Stimulated activated CD4-positive, alpha-beta T cell treated with anti-CD3 and anti-CD28 coated beads, Interleukin-12 subunit alpha, Interleukin-12 subunit beta, amount 100 ng/mL, for 48 hours (primary cell): ENCODE data around the gene NMNAT2.
"Not testable (repeated sequence)": the region's sequence is repeated elsewhere in the genome, so short reads cannot be mapped to it uniquely, and the experiment has no call there.

ENCODE experiments used
- DNase-seq, 3 donors: peaks; one replicate each; pipeline ENCODE4 v3.0.0-alpha.2; 2020; ENCODE audit warnings: low read depth in 2 of 3, low spot score in 1 of 3

NMNAT2 gene

DNA sequence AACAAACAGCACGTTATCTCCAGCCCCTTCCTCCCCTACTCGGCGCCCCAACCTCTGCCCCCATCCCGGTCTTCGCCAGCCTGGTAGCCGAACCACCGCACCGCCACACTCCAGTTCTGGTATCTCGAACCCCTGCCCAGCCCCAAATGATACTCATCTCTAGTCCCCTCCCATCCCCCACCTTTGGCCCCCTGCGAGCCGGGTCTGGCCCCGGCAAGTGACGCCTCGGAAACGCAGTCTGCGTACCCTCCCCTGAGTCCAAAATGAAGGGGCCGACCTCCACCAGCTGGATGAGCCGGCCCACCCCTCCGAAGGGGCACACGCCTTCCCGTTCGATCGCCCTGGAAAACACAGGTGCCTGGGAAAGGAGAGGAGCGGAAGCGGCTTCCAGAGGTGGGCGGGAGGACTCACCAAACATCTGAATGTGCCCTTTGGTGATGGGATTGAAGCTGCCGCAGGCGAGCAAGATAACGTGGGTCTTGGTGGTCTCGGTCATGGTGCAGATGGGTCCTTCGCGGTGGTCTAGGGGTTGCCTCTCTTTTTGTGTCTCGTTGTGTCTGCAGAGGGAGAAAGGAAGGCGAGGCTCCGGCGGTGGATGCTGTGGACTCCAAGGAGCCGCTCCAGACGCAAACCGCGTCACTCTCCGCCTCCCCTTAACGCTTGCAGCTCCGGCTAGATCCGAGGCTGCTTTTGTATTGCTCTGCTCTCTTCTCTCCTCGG, at the start of gene NMNAT2:
NMNAT2 (minus strand) TSS at position 609 of the 720 bp plus-strand sequence; CDS start at position 496, 113 bp downstream.
- no peak for DNase-seq

DNA sequence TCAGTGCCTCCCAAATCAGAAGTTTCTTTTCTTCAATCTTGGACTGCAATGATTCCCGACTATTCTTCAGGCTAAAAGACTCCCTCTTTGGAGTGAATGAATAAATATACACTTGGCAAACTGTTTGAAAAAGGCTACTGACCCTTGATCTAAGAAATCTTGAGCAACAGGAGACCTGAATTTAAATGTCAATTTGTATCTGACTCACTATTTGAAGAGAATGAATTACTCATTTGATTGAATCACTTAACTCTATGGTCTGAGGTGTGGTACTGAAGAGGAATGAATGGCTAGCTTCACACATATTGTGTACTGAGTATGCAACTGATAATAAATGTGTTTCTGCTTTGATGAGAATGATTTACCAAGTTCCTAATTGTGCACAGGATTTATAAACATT, 49.5 kb upstream of the NMNAT2 start:
- DNase-seq = no peak

DNA sequence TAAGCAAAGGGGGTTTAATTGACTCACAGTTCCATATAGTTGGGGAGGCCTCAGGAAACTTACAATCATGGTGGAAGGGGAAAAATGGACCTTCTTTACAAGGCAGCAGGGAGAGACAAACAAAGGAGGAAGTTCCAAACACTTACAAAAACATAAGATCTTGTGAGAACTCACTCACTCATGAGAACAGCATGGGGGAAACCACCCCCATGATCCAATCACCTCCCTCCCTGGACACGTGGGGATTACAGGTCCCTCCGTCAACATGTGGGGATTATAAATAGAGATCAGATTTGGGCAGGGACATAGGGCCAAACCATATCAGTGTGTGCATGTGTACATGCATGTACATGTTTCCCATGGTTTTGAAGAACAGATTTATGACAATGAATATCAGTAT, 48.6 kb upstream of the NMNAT2 start:
- no peak for DNase-seq

DNA sequence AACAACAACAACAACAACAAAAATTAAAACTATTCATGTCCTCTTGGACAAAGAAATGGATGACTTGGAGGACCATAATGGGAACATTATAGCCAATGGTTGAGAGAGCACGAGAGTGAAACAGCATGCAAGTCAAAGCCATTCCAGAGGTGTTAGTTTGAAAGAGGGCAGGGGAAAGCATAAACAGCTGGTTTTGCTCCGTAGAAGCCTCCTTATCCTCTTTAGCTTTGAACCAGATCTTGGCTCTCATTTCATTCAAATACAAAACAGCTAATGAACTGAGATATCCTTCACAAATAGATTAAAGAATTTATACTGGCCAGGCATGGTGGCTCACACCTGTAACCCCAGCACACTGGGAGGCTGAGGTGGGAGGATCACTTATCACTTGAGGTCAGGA, 45.4 kb upstream of the NMNAT2 start:
- DNase-seq = no peak

DNA sequence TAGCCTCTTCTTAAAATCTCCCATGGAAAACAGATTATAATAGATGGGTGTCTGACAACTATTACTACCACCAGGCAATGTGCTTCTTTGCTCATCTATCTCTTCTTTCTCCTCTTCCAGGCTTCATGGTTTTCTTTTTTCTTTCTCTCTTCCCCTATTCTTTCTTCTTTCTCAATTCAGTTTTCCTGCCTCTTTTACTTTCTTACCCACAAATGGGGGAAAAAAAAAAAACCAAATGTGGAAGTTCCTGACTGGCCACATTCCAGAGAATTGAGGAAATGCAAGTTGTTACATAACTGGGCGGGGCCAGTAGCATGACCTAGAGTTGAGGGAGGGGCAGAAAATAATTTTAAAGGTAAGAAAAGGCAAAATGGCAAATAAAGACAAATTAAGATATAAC, 43.2 kb upstream of the NMNAT2 start:
- DNase-seq = no peak

DNA sequence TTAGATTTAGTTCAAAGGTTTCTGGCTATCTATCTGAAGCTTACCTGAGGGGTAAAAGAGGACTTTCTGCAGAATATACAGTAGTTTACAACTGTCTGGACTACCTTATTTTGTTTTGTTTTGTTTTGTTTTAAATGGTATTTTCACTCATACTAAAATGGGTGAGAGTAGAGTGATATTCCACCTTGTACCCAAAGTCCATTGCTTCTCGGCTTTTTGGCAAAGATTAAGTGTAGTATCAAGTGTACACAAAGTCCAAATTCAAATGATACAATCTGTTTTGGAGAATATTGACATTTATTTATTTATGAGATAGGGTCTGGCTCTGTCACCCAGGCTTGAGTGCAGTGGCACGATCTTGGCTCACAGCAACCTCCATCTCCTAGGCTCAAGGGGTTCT, 42.4 kb upstream of the NMNAT2 start:
- no peak for DNase-seq

DNA sequence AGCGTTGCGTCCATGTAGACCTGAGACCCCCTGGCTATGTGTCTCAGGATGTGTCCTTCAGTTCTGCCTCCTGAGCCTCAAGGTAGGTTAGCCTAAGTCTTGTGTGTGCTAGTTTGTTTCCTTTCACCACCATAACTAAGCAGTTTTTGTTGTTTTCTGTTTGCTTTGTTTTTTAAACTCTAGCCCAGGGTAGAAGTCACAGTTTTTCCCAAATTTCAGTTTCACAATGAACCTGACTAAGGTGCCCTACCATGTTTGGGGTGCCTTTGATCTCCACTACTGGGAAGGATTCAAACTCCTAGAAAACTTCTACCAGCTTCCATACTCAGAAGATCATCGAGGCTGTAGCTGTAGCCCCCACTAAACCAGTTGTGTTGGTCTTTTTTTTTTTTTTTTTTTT, 39.3 kb upstream of the NMNAT2 start:
- no peak for DNase-seq

DNA sequence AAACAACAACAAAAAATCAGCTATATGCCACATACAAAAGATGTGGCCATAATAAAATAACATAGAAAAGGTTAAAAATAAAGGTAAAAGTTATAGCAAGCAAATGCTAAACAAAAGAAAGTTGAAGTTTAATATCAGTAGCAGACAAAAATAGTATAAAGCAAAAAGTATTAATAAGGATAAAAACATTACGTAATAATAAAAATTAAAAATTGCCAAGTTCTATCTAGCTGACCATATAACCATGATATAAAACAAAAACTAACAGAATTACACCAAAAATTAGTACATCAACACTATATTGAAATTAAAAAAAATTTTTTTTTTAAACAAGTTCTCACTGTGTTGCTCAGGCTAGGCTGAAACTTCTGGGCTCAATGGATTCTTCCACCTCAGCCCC, 38.6 kb upstream of the NMNAT2 start:
- DNase-seq = no peak

DNA sequence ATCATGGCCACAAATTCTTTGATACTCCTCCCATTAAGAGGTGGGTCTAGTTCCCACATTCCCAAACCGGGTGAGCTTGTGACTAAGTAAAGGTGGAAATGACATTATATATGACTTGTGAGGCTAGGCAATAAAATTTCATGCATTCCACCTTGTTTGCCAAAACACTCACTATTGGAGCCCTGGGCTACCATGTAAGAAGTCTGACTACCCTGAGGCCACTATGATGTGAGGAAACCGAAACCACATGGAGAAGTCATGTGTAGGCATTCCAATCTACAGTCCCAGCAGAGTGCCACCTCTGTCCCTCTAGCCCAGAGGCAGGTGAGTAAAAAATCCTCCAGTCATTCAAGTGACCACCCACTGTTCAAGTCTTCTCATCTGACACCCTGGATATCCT, 36.2 kb upstream of the NMNAT2 start:
- no peak for DNase-seq

DNA sequence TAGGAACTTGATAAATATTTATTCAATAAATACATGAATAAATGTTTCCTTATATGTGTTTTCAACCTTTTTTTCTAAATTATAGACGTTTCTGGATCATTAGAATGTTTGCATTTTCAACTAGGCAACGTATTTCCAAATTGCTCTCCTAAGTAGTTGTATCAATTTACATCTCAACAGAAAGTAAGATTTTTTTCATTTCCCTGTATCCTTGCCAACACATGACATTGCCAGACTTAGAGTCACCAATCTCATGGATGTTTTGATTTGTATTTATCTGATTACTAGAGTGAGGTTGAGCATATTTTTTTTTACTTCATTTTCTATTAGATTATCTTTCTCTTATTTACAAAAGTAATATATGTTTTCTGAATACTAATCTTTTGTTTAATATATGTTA, 31.9 kb upstream of the NMNAT2 start:
- no peak for DNase-seq

DNA sequence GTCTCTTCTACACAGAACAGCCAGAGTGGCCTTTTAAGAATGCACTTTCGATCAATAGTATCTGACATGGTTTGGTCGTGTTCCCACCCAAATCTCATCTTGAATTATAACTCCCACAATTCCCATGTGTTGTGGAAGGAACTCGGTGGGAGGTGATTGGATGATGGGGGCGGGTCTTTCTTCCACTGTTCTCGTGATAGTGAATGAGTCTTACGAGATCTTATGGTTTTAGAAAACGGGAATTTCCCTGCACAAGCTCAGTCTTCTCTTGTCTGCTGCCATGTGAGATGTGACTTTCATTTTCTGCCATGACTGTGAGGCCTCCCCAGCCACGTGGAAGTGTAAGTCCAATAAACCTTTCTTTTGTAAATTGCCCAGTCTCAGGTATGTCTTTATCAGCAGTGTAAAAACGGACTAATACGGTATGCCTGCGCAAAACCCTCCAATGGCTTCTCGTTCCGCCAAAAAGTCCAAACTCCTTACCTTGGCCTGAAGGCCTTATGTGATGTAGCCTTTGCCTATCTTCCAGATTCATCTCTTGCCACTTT, 31.1 kb upstream of the NMNAT2 start:
- no peak for DNase-seq

DNA sequence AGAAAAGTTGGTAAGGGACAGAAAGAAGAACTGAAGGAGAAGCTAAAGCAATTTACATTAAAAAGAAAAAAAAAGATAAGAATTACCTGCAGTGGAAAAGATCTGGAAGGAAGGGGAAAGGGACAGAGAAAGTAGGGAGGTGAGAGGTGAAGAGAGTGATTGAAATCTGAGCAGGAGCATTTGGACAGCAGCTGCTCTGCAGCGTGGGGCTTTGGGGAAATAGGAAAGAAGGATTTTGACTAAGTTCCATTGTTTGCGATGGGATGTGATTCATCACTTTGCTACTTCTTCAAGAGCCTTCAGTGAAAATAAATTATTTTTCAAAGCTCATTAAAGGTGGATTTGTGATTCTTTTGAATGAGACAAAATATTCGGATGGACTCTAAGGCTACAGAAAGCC, 26.1 kb upstream of the NMNAT2 start:
- DNase-seq = no peak

DNA sequence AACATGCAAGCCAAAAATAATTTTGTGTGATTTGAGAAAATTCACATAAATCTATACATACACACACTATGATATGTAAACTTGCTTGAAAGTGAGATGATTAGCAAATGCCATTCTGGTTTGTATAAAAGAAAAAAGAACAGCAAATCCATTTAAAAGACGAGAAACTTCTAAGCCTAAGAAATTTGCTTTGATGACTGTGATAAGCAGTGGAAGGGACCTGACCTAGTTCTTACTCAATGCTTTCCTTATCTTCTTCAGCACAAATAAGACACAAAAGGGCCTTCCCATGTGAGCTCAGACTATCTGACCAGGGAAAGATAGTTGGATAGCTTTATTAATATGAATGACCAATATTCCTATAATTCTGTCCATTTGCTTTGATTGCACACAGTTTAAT, 25.3 kb upstream of the NMNAT2 start:
- DNase-seq = no peak

DNA sequence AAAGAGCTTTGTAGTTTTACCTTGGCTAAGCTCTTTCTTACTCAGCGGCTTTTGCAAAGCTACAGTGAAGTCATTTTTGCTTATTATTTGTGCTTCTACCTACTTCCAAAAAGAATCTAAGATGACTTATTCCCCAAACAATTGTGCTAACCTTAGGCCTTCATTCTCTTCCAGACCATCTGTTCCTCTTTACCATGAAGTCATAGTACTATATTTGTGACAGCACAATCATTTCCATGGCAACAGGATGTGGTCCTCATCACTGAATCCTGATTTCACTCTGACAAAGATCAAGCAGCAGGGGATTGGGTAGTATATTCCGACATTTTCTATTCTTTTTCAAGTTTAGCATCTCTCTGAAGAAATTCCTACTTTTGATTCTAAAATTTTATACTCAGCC, 24.8 kb upstream of the NMNAT2 start:
- no peak for DNase-seq

DNA sequence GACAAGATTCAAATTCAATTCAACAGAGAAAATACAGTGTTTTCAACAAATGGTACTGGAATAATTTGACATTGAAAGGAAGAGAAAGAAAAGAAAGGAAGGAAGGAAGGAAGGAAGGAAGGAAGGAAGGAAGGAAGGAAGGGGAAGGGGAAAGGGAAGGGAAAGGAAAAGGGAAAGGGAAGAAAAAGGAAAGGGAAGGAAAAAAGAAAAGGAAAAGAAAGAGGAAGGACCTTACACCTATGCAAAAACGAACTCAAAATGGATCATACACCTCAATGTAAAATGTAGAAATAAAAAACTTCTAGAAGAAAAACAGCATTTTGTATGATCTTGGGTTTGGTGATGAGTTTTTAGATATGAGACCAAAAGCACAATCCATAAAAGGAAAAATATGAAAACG, 19.9 kb upstream of the NMNAT2 start:
- DNase-seq = no peak

DNA sequence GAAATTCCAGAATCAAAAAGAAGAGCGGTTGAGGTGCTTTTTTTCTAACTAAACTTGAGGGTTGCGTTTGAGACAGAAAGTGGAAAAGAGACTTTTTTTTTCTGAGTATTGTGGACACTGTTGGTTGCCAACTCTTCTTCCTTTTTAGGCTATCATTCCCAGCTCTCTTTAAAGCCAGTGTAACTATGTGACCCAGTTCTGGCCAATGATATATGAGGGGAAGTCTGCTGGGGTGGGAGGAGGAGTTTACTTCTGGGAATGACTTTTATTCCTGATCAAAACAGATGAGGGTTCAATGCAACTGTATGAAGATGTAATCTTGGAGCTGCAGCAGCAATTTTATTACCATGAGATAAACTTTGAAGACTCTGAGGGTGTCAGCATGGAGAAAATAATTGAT, 17.3 kb upstream of the NMNAT2 start:
- DNase-seq = no peak

DNA sequence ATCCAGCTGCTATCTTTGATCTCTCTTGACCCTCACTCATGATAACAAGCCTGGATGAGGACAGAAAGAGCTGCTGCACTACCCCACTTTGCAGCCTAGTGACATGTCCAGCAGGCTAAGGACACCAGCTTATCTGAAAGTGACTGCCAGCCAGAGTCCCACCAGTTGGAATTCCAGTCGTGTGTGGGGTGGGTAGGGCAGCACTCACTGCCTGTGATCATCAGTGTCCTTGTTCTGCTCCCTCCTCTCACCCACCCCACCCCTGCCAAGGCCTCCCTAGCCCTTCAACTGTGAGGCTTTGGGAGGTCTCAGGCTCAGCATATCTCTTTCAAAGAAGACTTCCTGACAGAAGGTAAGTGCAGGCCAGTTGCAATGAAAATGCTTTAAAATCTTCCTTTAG, 15.5 kb upstream of the NMNAT2 start:
- no peak for DNase-seq

DNA sequence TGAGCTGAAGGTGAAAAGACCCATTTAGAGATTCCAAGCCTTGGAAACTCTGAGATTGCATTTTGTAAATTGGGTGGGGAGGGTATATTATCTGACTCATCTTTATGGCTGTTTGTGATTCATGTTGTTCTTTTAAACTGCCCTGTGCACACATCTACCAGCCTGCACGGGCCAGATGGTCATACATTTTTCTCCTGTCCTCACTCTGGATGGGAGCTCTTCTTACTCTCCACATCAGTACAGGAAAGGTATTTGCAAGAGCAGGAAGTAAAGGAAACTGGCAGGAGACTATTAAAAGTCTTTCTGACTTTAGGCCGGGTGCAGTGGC, 14.3 kb upstream of the NMNAT2 start:
- no peak for DNase-seq

DNA sequence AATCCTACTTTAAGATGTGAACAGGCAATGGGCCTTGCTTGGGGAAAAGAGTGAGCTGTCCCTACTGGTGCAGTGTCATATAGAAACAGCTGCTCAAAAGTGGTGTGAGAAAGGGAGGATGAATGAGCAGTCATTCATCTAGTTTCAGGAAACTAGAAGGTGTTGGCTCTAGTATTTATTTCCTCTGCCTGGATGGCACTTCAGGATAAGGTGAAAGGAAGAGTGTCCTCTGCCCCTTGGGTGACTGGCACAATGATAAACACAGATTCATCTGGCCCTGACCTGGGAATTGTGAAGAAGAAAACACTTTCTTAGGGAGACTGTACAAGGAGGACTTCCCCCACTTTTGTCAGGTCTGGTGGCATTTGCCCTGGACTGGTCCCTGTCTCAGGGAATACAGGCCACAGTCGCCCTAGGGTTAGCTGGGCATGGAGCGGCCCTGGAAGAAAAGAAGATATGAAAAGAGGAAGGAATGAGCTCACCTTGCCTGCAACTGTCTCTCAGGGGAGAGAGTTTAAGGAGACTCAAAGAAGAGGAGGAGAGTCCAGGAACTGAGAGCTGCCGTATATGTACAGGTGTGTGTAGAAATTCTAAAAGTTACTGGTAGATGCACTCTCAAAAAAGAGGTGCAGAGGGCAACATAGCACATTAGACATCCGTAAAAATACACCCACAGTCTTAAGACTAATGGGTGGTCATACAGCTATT, 13.8 kb upstream of the NMNAT2 start:
- DNase-seq = no peak

DNA sequence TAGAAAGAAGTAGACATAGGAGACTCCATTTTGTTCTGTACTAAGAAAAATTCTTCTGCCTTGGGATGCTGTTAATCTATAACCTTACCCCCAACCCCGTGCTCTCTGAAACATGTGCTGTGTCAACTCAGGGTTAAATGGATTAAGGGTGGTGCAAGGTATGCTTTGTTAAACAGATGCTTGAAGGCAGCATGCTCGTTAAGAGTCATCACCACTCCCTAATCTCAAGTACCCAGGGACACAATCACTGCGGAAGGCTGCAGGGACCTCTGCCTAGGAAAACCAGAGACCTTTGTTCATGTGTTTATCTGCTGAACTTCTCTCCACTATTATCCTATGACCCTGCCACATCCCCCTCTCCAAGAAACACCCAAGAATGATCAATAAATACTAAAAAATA, 9.4 kb upstream of the NMNAT2 start:
- not testable (repeated sequence) for DNase-seq

DNA sequence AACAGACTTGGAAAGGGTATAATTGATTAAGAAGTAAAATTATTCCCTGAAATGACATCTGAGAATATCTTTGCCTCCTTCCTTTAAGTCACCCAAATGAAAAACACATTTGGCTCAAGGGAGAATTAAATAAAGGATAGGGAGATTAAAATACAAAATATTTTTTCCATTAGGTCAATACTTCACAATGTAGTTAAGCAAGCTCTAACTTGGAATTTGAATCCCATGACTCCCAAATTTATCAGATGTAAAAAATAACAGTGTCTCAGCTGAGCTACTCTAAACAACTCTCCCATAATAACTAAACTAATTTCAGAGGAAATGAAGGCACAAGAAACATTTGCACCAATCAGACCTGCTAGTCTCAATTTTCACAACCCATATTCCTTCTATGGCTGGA, 6.5 kb upstream of the NMNAT2 start:
- DNase-seq = no peak

DNA sequence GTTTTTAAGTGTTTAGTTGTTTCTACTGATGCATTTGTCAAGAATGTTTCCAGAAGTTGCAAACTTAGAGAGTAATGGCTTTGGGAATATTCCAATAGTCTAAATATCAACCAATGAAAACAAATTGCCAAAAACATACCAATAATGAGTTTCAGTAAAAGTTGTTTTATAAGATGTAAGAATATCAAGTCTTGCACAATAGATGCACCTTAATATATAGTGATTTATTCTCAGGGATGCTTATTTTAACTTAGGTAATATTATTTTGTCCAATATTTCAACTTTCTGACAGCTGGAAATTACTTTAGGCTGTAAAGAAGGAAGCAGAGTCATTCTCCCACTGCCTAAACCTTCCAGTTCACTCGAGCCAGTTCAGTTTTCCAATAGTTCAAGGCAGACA, 5.4 kb upstream of the NMNAT2 start:
- no peak for DNase-seq

DNA sequence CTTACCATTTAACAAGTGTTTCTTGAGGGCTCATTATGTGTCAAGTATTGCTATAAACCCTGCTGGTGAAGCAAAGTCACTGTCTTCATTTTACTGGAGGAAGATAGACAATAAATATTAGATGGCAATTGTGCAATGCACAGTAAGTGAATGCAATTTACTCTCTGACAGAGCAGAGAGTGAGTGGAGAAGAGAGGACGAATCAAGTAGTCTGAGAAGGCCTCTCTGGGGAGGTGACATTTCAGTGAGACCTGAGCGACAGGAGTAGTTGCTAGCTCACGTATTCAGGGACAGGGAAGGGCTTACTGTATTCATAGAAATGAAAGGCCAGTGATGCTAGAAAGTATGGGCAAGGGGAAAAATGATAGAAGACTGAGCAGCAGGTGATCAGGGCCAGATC, 1.2 kb upstream of the NMNAT2 start:
- no peak for DNase-seq
